ENCODE data around the gene RAI14.

Gene RAI14

DNA sequence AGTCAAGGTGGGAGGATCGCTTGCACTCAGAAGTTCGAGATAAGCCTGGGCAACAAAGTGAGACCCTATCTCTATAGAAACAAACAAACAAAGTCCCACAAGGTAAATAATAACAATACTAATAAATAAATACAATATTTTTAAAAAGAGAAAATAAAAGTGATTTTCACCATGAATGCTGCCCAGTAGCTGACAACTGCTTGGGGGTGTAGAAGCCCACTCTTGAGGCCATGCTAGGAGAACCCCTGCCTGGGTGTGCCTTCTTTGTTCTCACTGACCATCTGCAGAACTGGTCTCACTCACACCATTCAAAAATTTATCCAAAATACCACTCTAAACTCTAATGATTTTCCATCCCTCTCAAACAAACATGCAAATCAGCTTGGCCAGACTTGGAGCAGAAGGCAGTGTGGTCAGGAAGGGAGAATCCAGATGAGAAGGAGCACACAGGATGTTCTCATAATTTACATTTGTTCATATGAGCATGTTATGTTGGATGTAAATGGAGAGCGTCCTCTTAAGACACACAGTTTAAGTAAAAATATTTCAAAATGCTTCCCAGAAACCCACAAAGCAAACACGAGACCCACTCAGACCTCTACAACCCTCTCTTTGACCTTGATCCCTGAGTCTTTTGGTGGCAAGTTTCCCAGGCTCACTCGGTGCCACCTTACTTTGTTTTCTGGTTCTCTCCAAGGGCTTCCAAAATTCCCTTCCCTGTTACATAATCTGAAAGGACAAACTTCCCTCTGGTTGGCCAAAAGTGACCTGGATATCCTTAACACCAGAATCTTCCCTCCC, 7.9 kb upstream of the RAI14 start:
- no peak for DNase-seq

GRCh38 chr5:34648840-34649158, 7.3 kb upstream of the RAI14 start:
- no peak for DNase-seq

DNA sequence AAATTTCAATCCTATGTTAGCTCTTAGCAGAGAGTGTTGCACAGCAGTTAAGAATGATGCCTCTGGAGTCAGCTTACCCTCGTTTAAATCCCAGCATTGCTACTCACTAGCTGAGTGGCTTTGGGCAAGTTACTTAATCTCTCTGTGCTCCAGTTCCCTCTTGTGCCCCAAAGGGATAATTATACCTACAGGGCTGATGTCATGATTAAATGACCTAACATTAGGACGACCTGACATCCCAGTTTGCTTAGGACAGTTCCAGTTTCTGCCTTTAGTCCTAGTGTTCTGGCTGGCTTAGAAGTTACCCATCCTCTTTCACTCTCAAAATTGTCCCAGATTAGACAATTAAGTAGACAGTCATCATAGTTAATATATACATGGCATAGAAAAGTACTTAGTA, 4.3 kb upstream of the RAI14 start:
- DNase-seq = no peak

GRCh38 chr5:34652466-34652865, 3.7 kb upstream of the RAI14 start:
- no peak for DNase-seq

- DNase-seq = no peak
Measured at GRCh38 chr5:34652914-34653313, 3.2 kb upstream of the RAI14 start.

GRCh38 chr5:34653708-34654107, 2.4 kb upstream of the RAI14 start:
- DNase-seq = no peak

- DNase-seq = peak; percentile 41 to 82
Measured at GRCh38 chr5:34655354-34655991, 655 bp upstream of the RAI14 start.

DNA sequence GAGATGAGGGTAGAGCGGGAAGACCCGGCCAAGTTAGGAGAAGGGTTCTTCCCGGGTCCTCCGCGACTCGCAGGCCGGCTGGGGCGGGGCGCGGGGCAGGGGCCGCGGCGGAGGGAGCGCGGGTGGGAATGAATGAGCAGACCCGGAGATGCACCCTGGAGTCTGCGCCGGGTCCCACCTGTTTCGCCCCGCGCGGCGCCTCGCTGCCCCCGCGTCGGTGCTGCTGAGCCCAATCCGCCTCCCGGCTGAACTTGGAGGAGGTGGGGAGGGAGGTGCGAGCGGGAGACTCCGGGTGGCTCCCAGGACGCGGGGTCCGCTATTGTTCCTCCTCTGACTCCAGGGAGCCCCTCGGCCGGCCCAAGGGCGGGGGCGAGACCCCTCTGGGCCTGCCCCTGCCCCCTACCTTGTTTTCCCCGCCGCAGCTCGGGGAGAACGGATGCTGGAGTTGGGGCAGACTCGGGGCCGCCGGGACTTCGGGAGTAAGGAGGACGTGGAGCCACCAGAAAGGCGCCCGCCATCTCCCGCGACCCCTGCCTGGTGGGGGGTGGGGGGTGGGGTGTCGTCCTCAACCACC, 659 bp downstream of the RAI14 start:
- peak in 1 of 2 donors; percentile 37 for DNase-seq

DNA sequence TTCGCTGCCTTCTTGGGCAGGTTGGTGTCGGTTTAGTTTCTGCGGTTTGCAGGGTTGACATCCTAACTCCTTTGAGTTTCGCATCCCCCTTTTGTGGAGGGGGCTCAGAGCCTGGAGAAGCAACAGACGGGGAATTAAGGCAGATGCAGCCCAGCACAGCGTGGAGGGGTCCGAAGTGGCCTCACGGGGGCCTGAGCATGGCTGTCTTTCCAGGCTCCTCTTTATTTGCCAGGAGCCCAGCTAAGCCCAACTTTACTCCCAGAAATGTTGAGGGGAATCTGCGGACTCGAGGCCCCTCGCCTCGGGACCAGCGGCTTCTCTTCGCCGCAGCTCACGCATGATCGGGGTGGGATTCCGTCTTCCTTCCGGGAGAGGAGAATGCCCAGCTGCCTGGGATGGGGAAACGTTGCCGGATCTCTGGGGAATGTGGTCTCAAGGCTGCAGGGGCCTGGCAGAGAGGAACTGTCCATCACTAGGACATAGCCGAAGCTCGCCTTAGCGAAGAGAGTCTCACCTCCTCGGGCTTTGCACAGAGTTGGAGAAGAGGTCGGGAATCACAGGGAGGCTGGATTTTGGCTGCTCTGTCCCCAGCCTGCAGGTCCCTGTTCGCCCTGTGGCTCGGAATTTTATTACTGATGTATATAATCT, 1.3 kb downstream of the RAI14 start:
- peak in 1 of 2 donors; percentile 26 for DNase-seq

DNA sequence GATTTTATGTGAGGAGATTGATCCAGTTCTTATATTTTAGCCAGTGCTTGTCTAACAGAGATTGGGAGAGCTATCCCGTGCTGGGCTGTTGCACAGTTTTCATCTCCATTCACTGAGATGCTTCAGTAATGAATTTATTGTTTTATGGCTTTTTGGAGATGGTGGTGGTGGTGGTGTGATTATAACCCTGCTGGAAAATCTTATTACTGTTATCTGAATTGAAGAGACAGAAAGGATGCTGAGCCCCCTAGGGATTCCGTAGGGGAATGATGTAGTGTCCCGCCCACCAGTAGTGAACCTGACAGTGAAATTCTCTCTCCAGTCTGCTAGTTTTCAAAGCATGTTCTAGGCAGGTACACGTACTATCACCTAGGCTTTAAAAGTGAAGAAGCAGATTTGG, 1.9 kb downstream of the RAI14 start:
- no peak for DNase-seq

GRCh38 chr5:34659168-34659567, 3.0 kb downstream of the RAI14 start:
- no peak for DNase-seq

DNA sequence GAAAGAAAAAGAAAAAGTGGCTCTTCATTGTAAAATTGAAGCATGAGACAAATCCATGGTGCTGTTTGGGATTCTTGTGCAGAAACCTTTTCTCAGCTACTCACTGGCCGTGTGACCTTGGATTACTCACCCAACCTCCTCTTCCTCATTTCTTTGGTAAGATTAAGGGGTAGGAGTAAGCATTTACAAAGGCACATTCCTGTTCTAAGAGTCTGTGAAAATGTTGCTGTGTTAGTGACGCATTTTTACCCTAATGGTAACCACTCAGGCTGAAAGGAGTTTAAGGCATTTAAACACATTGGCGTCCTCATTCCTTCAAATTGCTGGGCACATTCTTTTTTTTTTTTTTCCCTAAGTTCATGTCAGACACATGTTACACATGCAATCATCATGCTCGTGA, 4.3 kb downstream of the RAI14 start:
- no peak for DNase-seq

DNA sequence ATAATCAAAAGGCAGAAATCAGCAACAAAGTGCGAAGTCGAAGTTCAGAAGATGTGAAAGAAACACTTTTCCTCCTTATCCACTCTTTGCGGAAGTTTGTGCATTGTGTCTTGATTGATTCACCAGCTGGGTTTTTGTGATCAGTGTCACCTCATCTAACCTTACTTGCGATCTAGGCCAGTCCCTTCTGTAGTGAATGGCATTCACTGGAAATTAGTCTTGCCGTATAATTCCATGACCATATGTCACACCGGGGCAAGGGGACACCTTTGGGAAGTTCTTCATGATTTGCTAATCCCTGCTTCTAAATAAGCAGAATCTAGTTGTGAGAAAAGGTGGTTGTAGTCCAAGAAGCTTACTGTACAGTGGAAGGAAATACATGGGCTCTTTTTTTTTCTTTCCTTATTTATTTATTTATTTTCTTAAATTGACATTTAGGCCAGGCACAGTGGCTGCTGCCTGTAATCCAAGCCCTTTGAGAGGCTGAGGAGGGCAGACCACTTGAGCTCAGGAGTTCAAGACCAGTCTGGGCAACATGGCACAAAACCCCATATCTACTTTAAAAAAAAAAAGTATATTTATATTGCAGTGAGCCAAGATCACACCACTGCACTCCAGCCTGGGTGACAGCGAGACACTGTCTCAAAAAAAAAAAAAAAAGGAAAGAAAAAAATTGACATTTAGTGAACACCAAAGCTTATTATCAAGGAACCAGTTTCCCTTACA, 7.8 kb downstream of the RAI14 start:
- no peak for DNase-seq

GRCh38 chr5:34666392-34667080, 10.4 kb downstream of the RAI14 start:
- no peak for DNase-seq

DNA sequence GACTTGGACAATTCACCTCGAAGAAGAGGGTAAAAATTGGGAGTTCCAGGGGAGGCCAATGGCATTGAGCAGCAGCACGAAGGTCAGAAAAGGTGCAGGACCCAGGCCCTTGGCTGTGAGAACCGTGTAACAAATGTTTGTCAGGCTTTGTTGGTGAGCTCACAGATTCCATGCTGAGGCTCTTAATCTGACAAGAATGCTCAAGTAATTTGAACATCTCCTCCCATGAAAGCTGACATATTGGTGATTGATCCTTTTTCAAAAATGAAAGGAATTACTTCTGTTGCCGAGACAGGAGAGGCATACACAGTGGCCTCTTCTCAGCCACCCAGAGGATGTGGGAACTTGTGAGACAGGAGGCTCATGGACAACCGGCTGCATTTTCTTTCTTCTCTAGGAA, 11.6 kb downstream of the RAI14 start:
- DNase-seq = no peak

DNA sequence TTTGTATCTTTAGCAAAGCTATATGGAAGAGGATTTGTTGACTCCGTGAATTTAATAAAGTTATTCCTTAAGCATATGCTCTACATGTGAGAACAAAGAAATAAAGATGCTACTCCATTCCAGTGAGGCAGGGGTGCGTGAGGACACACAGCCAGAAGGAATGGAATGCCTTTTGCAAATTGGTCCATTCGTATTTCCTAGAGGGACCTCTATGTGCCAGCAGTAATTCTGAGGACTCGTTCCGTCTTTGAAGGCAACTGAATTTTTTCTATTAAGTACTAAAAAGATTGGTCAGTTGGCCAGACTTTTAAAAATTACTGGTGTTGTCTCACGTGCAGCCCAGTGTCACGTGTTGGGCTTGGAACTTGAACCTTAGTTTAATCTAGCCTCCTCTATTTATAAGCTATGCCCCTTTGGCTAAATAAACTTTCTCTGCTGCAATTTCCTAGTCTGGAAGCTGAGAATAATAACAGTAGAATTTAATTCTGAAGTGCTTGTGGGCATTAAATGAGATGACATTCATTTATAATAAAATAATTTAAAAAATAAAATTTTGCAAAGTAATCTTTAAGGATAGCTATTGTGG, 13.9 kb downstream of the RAI14 start:
- no peak for DNase-seq

DNA sequence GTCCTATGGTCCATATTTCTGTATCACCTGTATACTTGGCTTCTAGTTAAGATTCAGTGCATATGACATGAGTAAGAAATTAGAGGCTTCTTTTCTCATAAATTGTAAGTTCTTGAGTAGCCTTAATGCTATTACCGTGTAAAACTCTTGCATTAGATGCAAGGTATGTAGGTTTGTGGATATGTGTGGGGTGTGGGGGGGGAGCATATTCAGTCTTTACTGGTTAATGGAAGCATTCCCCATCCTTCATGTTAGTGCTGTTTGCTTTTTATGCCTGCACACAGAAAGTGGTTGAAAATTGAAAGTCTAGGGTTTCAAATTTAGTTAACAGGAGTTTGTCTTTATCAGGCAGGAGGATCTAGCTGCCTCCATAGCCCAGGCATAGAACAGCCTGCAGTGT, 16.1 kb downstream of the RAI14 start:
- DNase-seq = no peak

DNA sequence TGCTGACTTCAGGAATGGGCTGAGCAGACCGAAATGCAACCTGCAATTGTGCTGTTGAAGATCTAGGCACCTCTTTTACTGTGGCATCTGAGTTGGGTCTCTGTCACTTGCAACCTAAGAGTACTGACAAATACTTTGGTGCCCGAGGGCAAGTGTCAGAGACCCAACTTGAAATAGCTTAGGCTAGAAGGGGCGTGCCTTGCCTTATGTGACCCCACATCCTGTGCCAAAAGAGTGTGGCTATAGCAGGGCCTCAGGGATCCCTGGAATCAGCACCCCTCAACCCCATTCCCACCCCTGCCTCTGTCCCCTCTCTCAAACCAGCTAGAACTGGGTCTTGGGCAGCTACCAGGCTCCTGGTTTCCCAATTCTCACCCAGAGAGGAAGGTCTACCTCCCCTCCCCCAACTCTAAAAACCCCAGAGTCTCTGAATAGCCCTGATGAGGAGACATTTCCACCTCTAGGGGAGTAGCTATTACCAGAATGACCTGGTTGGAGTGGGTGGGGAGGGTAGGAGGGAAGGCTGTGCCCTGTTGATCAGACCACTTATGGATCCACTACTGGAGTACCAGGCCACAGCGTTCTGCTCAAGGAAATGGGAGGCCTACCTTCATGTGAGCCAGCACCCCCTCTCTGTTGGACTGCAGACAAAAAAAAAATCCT, 17.5 kb downstream of the RAI14 start:
- DNase-seq = no peak

GRCh38 chr5:34674187-34674586, 18.1 kb downstream of the RAI14 start:
- no peak for DNase-seq

DNA sequence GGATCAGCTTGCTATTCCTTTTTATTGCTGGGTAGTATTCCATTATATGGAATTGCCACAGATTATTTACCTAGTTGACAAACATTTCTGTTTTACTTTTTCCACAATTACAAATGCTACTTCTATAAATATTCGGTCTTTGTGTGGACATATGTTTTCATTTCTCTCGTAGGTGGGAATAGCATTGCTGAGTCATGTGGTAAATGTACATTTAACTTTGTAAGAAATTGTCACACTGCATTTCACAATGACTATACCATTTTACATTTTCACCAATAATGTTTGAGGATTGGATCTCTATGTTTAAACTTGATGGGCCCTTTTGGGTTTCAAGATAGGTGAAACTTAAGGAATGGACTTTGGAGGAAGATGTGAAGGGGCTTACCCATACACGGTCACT, 19.7 kb downstream of the RAI14 start:
- no peak for DNase-seq

GRCh38 chr5:34676416-34676815, 20.3 kb downstream of the RAI14 start:
- DNase-seq = no peak

DNA sequence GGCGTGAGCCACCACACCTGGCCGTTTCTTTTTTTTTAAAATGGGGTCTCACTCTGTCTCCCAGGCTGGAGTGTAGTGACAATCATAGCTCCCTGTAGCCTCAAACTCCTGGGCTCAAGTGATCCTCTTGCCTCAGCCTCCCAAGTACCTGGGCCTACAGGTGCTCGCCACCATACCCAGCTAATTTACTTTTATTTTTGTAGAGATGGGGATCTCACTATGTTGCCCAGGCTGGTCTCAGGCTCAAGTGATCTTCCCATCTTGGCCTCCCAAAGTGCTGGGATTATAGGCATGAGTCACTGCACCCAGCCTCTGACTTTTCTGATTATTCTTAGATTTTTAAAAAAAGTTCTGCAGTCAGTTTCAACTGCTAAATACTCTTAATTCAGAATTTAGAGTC, 21.3 kb downstream of the RAI14 start:
- no peak for DNase-seq
